DND-41 (cell line): ENCODE data around the gene TNNC2.

Experiments
- ATAC-seq: fragments of 200-7000 bp; cut with Tn5 transposase; 3 replicates; pipeline ENCODE4 v1.9.1; 2021; ENCODE audit warnings: low read depth; ENCODE audit not compliant: insufficient read depth
- DNase-seq: peaks from one replicate; pipeline ENCODE4 v3.0.0-alpha.2; 2020
- H2AFZ ChIP-seq: 2 replicates; pipeline ENCODE4 v1.6.0; 2012; ENCODE audit warnings: low read depth, low read length
- H3K27ac ChIP-seq: 2 replicates; pipeline ENCODE4 v1.5.1; 2012; ENCODE audit warnings: low read length, inconsistent platforms
- H3K27me3 ChIP-seq: fragments of 200-600 bp; sonication (generic); 2 replicates; pipeline ENCODE4 v1.6.0; 2012; ENCODE audit warnings: low read length, mild to moderate bottlenecking, inconsistent platforms; ENCODE audit not compliant: insufficient read depth, poor library complexity
- H3K36me3 ChIP-seq: 2 replicates; pipeline ENCODE4 v1.5.1; 2012; ENCODE audit warnings: low read length, inconsistent platforms; ENCODE audit not compliant: insufficient read depth
- H3K4me1 ChIP-seq: 2 replicates; pipeline ENCODE4 v1.5.1; 2012; ENCODE audit warnings: mild to moderate bottlenecking, low read length; ENCODE audit not compliant: insufficient read depth
- H3K4me2 ChIP-seq: 2 replicates; pipeline ENCODE4 v1.6.0; 2012; ENCODE audit warnings: mild to moderate bottlenecking, moderate library complexity, low read length, inconsistent platforms; ENCODE audit not compliant: insufficient read depth
- H3K4me3 ChIP-seq, 2 experiments: fragments of 200-600 bp in 1 of 2; shearing (Covaris generic) in 1 of 2; 2 replicates each; pipeline ENCODE4 v1.5.1; 2012 to 2016; ENCODE audit warnings: inconsistent platforms in 2 of 2, low read length in 2 of 2, mild to moderate bottlenecking in 2 of 2, low read depth in 1 of 2, moderate library complexity in 1 of 2
- H3K79me2 ChIP-seq: 2 replicates; pipeline ENCODE4 v1.6.0; 2012; ENCODE audit warnings: low read length, inconsistent platforms; ENCODE audit not compliant: insufficient read depth
- H3K9ac ChIP-seq: 2 replicates; pipeline ENCODE4 v1.6.0; 2012; ENCODE audit warnings: low read depth, mild to moderate bottlenecking, inconsistent platforms, low read length, moderate library complexity
- H3K9me3 ChIP-seq: 2 replicates; pipeline ENCODE4 v1.5.1; 2012; ENCODE audit warnings: low read length, moderate library complexity, mild to moderate bottlenecking, inconsistent platforms; ENCODE audit not compliant: insufficient read depth, severe bottlenecking
- H4K20me1 ChIP-seq: 2 replicates; pipeline ENCODE4 v1.6.0; 2012; ENCODE audit warnings: low read length; ENCODE audit not compliant: insufficient read depth
- CTCF ChIP-seq: IDR thresholded peaks from 2 replicates; pipeline ENCODE4 v1.5.1; 2012; ENCODE audit warnings: borderline replicate concordance, low read length, moderate library complexity, mild to moderate bottlenecking; ENCODE audit not compliant: poor library complexity, severe bottlenecking; ENCODE audit errors: extremely low read depth
- EZH2 ChIP-seq: IDR thresholded peaks from 3 replicates; pipeline ENCODE4 v1.6.1; 2012; ENCODE audit warnings: borderline replicate concordance, low read depth, mild to moderate bottlenecking, moderate library complexity, low read length, inconsistent platforms; ENCODE audit not compliant: severe bottlenecking

The TNNC2 gene

GRCh38 chr20:45783656-45784294 lies 43.3 kb downstream of the TNNC2 start:
- Histone ChIP-seq H3K27ac (no peak overlapping the region), H3K4me1 (no peaks in the 10 kb centered on the region), H3K4me2 (no peak overlapping the region), H3K9ac (no peak overlapping the region), H3K9me3 (no peaks in the 10 kb centered on the region), H3K79me2 (no peaks in the 10 kb centered on the region), H3K27me3 (peaks cover 7% of the 10 kb centered on the region), H3K36me3 (no peaks in the 10 kb centered on the region), H4K20me1 (no peaks in the 10 kb centered on the region), H3K4me3 (no peak overlapping the region), H2AFZ (no peak overlapping the region)
- TF ChIP-seq CTCF: no peak
- no peak for TF ChIP-seq EZH2
- no peak for ATAC-seq
- DNase-seq: no peak

- no peaks in the 10 kb centered on the region for H3K79me2 ChIP-seq
- peaks cover 7% of the 10 kb centered on the region for H3K27me3 ChIP-seq
- 0 out of 3 replicates have a peak, but pooled peaks have one; percentile 24 for ATAC-seq
- no peak for DNase-seq
- TF ChIP-seq CTCF (no peak), EZH2 (no peak)
- H3K36me3 ChIP-seq: no peaks in the 10 kb centered on the region
- H3K9me3 ChIP-seq: no peaks in the 10 kb centered on the region
- no peak overlapping the region for H3K4me3 ChIP-seq
- no peaks in the 10 kb centered on the region for H4K20me1 ChIP-seq
- no peak overlapping the region for H2AFZ ChIP-seq
- no peak overlapping the region for H3K4me2 ChIP-seq
- no peak overlapping the region for H3K9ac ChIP-seq
- no peak overlapping the region for H3K27ac ChIP-seq
- no peaks in the 10 kb centered on the region for H3K4me1 ChIP-seq
Measured at GRCh38 chr20:45782890-45783289, 44.2 kb downstream of the TNNC2 start.

- no peak for TF ChIP-seq CTCF
- TF ChIP-seq EZH2: no peak
- Histone ChIP-seq H3K4me3 (no peak overlapping the region), H3K36me3 (no peaks in the 10 kb centered on the region), H3K79me2 (no peaks in the 10 kb centered on the region), H4K20me1 (no peaks in the 10 kb centered on the region), H3K4me2 (no peak overlapping the region), H3K4me1 (no peaks in the 10 kb centered on the region), H3K27me3 (peaks cover 7% of the 10 kb centered on the region), H3K27ac (no peak overlapping the region), H3K9me3 (no peaks in the 10 kb centered on the region), H3K9ac (no peak overlapping the region), H2AFZ (no peak overlapping the region)
- ATAC-seq: no peak
- DNase-seq: no peak
Measured at GRCh38 chr20:45781391-45781931, 45.7 kb downstream of the TNNC2 start.
